GM12801 (cell line): ENCODE data around the gene TPRN.

Source experiments
- TF ChIP-seq, protein P1 (sequence below): IDR thresholded peaks from one replicate; pipeline ENCODE4 v1.5.1; 2011; ENCODE audit warnings: control low read depth; ENCODE audit not compliant: insufficient read length; ENCODE audit errors: extremely low read depth

The TPRN gene

DNA sequence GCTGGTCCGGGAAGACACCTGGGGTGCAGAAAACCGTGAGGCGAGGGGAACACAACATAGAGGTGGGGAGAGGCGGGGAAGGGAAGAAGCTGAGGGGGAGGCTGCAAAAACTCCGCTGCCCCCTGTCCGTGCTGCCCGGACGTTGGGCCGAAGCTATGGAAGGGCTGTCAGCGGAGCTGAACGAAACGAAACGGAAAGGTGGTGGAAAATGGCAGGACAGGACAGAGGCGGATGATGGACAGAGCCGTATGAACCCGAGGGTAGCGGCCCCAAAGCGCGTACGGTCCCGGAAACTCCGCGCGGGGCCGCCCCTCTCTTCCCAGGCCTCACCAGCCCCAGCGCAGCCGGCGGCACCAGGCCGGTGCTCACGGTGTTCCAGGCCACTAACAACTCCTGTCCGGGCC, 12.5 kb downstream of the TPRN start:
- TF ChIP-seq, protein P1, sequence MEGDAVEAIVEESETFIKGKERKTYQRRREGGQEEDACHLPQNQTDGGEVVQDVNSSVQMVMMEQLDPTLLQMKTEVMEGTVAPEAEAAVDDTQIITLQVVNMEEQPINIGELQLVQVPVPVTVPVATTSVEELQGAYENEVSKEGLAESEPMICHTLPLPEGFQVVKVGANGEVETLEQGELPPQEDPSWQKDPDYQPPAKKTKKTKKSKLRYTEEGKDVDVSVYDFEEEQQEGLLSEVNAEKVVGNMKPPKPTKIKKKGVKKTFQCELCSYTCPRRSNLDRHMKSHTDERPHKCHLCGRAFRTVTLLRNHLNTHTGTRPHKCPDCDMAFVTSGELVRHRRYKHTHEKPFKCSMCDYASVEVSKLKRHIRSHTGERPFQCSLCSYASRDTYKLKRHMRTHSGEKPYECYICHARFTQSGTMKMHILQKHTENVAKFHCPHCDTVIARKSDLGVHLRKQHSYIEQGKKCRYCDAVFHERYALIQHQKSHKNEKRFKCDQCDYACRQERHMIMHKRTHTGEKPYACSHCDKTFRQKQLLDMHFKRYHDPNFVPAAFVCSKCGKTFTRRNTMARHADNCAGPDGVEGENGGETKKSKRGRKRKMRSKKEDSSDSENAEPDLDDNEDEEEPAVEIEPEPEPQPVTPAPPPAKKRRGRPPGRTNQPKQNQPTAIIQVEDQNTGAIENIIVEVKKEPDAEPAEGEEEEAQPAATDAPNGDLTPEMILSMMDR: no peak

DNA sequence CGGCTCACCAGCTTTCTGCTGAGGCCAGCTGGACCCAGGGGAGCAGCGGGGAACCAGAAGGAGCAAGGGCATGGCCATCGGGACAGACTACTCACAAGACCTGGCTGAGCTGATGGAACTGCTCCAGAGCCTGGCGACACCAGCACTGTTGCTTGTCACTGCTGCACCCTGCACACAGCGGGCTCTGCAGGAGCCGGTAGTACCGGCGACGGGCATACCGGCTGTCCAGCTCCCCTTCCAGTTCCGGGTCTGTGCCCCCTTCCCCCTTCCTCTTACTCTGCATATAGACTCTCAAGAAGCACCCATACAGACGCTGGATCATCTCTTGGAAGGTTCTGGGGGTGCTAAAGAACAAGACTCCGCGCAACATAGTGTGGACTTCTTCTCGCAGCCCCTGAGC, 13.2 kb downstream of the TPRN start:
- TF ChIP-seq, protein P1: no peak

DNA sequence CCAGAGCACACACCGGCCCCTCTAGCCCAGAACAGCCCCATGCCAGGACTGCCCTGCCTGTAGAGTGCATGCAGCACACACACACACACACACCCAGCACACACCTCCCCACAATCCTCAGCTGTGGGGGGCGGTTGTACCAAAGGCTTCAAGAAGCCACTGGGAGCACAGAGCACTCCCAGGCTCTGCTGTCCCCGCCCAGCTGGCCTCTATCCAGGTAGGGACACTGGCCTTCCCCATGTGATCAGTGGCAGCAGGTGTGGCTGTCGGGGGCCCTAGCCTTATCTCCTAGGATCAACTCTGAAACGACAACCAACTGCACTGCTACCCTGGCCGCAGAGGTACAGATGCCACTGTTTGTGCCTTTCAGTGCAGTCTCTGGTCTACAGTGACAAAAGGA, 14.2 kb downstream of the TPRN start:
- TF ChIP-seq, protein P1: no peak

DNA sequence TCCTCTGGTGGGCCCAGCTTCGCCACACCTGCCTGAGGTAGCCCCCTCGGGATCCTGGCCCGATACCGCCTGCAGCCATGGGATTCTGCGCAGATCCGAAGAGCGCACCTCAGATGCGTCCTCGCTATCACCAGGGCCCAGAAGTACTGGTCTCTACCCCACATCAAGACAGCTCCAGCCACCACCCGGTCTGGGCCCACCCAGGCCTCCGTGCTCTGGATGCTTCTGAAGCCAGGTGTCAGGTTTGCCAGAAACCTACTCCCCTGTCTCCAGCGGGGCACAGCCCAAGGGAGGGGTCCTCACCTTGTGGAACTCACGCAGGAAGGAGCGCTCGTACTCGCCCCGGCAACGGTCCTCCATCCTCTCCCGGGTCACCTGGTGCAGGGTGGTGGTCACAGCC, 14.6 kb downstream of the TPRN start:
- TF ChIP-seq, protein P1: no peak

DNA sequence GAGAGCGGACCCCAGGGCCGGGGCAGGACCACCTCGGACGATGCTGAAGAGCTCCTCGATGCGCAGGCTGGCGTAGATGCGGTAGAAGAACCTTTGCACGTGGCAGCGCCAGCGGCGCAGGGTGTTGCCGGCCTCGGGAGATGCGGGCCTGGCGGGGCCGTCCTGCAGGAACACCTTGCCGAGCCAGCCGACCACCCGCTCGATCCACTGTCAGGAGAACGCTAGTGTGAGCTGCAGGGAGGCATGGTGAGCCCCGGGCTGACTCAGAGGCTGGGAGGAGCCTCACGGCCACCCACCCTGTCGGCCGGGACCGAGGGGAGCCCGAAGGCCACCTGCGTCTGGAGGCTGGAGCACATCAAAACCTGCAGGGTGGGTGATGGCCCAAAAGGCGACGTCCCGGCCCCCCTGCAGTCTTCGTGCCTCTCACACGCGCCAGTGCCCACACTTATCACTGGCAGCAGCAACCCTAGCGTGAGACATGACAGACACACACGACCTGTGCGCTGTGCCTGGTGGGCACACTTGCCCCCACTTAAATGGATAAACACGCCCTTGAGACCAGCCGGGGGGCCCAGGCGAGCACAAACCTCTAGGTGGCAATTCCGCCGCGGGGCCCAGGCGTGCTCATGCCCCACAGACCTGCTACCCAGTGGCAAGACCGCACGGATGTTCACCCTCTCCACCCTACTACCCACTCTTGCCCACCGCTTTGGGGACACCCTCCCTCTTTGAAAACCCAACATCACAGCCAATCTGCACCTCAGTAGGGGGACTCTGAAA, 15.5 kb downstream of the TPRN start:
- TF ChIP-seq, protein P1: no peak

DNA sequence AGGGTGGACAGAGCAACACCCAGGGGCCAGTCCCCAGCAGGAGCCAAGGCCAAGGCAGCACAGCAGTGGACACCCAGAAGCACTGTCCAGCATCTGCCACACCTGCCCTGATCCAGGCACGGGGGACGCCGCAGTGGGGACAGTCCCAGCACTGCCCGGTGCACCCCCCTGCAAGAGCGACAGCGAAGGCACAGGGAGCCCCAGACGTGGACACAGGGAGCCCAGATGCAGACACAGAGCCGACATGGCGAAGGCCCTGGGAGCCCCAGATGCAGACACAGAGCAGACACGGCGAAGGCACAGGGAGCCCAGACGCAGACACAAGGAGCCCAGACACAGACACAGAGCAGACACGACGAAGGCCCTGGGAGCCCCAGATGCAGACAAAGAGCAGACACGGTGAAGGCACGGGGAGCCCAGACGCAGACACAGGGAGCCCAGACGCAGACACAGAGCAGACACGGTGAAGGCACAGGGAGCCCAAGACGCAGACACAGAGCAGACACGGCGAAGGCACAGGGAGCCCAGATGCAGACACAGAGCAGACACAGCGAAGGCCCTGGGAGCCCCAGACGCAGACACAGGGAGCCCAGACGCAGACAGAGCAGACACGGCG, 16.5 kb downstream of the TPRN start:
- TF ChIP-seq, protein P1: no peak

DNA sequence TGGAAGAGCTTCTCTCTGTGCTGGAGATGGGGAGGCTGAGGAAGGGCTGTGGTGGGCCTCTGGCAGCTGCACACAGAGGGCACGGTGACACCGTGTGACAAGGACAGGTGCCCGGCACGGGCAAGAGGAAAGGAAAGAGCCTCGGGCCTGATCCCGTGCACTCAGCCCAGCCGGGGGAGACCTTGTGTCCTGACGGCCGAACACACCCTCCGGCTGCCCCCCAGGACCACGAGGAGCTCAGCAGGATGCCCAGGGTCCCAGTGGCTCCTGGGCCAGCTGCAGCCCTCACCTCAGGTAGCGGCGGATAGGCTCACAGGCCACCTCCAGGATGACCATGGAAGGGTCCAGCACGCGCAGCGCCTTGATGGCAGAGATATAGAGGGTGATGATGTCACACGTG, 17.7 kb downstream of the TPRN start:
- TF ChIP-seq, protein P1: no peak
